ENCODE measurements around the gene UTP25.

GRCh38 chr1:209849388-209849787, 21.6 kb downstream of the UTP25 start:
- TF ChIP-seq CTCF (IDR thresholded peaks at IDR 0.05), result no peak
- TF ChIP-seq EP300 (IDR thresholded peaks at IDR 0.05), result no peak
- TF ChIP-seq POLR2A (IDR thresholded peaks at IDR 0.05; ENCODE audit: low read depth), result no peak
- no peak for TF ChIP-seq POLR2AphosphoS5 (IDR thresholded peaks at IDR 0.05)
